ENCODE results near the gene AXIN2. TPM values are rescaled to one million over a fixed set of nuclear protein-coding genes. Genes with fewer than 3 reads are reported as not detected.
"Not testable (repeated sequence)": the region's sequence is repeated elsewhere in the genome, so short reads cannot be mapped to it uniquely, and the experiment has no call there.

The AXIN2 gene
- total and polyA plus RNA-seq, 5 donors: 8.9 to 31.1 (median 27.3) TPM

- H3K9me3 ChIP-seq (ENCODE audit: control insufficient read depth, low read length): no peaks in the 10 kb centered on the region
- intact Hi-C loops (cut with DNase I): no loop called here
- no peaks in the 10 kb centered on the region for H3K4me1 ChIP-seq (ENCODE audit: control insufficient read depth, insufficient read depth, low read length)
- DNase-seq: peak; percentile 90 to 91 (median 90)
- peak overlapping the region; percentile 72 for H3K27ac ChIP-seq (ENCODE audit: low read length)
- H3K27me3 ChIP-seq (ENCODE audit: control insufficient read depth, insufficient read depth): no peaks in the 10 kb centered on the region
- ATAC-seq: peak; percentile 94 to 96
- no peak overlapping the region for H3K4me3 ChIP-seq (ENCODE audit: low read length)
- WGBS: 32% methylated on average over 9 of the region's 9 CpGs
Measured at GRCh38 chr17:65485388-65486299, 75.8 kb downstream of the AXIN2 start.

- DNase-seq: peak in 1 of 3 donors; percentile 52
- H3K27me3 ChIP-seq (ENCODE audit: control insufficient read depth, insufficient read depth); H3K9me3 ChIP-seq (ENCODE audit: control insufficient read depth, low read length); intact Hi-C loops (cut with DNase I); ATAC-seq; H3K4me1 ChIP-seq (ENCODE audit: control insufficient read depth, insufficient read depth, low read length); H3K4me3 ChIP-seq (ENCODE audit: low read length); H3K27ac ChIP-seq (ENCODE audit: low read length): not testable (repeated sequence)
- WGBS: 96% methylated on average over 21 of the region's 24 CpGs
Measured at GRCh38 chr17:65484405-65484804, 77.0 kb downstream of the AXIN2 start.

- no peak overlapping the region for H3K4me3 ChIP-seq (ENCODE audit: low read length)
- intact Hi-C loops (cut with DNase I): no loop called here
- no peaks in the 10 kb centered on the region for H3K9me3 ChIP-seq (ENCODE audit: control insufficient read depth, low read length)
- no peak for ATAC-seq
- no peak for DNase-seq
- H3K27me3 ChIP-seq (ENCODE audit: control insufficient read depth, insufficient read depth): no peaks in the 10 kb centered on the region
- H3K27ac ChIP-seq (ENCODE audit: low read length): no peak overlapping the region
- no peaks in the 10 kb centered on the region for H3K4me1 ChIP-seq (ENCODE audit: control insufficient read depth, insufficient read depth, low read length)
- WGBS: 90% methylated on average over 10 of the region's 10 CpGs
Measured at GRCh38 chr17:65483438-65483837, 78.0 kb downstream of the AXIN2 start.

- no peak for DNase-seq
- Histone ChIP-seq H3K27ac (ENCODE audit: low read length) (no peak overlapping the region), H3K4me1 (ENCODE audit: control insufficient read depth, insufficient read depth, low read length) (no peaks in the 10 kb centered on the region), H3K4me3 (ENCODE audit: low read length) (no peak overlapping the region), H3K9me3 (ENCODE audit: control insufficient read depth, low read length) (no peaks in the 10 kb centered on the region), H3K27me3 (ENCODE audit: control insufficient read depth, insufficient read depth) (no peaks in the 10 kb centered on the region)
- WGBS: 60% methylated on average over 3 of the region's 3 CpGs
- no peak for ATAC-seq
- intact Hi-C loops (cut with DNase I): no loop called here
Measured at GRCh38 chr17:65482201-65482600, 79.2 kb downstream of the AXIN2 start.

GRCh38 chr17:65479282-65479681 is 82.2 kb downstream of the AXIN2 start:
- DNase-seq: no peak
- no peak for ATAC-seq
- H3K4me1 ChIP-seq (ENCODE audit: control insufficient read depth, insufficient read depth, low read length): no peaks in the 10 kb centered on the region
- intact Hi-C loops (cut with DNase I): no loop called here
- no peak overlapping the region for H3K4me3 ChIP-seq (ENCODE audit: low read length)
- no peak overlapping the region for H3K27ac ChIP-seq (ENCODE audit: low read length)
- no peaks in the 10 kb centered on the region for H3K27me3 ChIP-seq (ENCODE audit: control insufficient read depth, insufficient read depth)
- 97% methylated on average over 2 of the region's 2 CpGs for WGBS
- no peaks in the 10 kb centered on the region for H3K9me3 ChIP-seq (ENCODE audit: control insufficient read depth, low read length)
